ENCODE data around the gene PREX1.

DNA sequence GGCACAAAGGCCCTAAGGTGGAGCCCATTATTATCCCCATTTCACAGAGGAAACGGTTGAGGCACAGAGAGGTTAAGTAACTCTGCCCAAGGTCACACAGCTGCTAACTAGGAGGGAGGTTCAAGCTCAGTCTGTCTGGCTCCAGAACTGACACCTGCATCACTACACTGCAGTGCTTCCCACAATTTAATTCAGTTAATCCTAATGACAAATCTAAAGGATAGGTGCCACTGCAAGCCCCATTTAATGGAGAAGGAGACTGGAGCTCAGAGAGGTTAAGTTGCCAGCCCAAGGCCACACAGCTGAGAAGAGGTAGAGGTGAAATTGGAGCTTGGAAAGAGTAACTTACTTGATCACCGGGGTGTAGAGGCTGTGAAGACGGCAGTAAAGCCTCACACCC is 148.8 kb downstream of the PREX1 start:
- TF ChIP-seq, protein P1, sequence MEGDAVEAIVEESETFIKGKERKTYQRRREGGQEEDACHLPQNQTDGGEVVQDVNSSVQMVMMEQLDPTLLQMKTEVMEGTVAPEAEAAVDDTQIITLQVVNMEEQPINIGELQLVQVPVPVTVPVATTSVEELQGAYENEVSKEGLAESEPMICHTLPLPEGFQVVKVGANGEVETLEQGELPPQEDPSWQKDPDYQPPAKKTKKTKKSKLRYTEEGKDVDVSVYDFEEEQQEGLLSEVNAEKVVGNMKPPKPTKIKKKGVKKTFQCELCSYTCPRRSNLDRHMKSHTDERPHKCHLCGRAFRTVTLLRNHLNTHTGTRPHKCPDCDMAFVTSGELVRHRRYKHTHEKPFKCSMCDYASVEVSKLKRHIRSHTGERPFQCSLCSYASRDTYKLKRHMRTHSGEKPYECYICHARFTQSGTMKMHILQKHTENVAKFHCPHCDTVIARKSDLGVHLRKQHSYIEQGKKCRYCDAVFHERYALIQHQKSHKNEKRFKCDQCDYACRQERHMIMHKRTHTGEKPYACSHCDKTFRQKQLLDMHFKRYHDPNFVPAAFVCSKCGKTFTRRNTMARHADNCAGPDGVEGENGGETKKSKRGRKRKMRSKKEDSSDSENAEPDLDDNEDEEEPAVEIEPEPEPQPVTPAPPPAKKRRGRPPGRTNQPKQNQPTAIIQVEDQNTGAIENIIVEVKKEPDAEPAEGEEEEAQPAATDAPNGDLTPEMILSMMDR (IDR thresholded peaks at IDR 0.05) = no peak
- TF ChIP-seq POLR2AphosphoS5 (IDR thresholded peaks at IDR 0.05; ENCODE audit: low read depth, low read length) (no peak), SIN3A (IDR thresholded peaks at IDR 0.05; ENCODE audit: borderline replicate concordance, insufficient read depth, low read depth, low read length) (no peak), TCF7L2 (IDR thresholded peaks at IDR 0.05; ENCODE audit: low read depth, low read length) (no peak)
- TF ChIP-seq, protein P2, sequence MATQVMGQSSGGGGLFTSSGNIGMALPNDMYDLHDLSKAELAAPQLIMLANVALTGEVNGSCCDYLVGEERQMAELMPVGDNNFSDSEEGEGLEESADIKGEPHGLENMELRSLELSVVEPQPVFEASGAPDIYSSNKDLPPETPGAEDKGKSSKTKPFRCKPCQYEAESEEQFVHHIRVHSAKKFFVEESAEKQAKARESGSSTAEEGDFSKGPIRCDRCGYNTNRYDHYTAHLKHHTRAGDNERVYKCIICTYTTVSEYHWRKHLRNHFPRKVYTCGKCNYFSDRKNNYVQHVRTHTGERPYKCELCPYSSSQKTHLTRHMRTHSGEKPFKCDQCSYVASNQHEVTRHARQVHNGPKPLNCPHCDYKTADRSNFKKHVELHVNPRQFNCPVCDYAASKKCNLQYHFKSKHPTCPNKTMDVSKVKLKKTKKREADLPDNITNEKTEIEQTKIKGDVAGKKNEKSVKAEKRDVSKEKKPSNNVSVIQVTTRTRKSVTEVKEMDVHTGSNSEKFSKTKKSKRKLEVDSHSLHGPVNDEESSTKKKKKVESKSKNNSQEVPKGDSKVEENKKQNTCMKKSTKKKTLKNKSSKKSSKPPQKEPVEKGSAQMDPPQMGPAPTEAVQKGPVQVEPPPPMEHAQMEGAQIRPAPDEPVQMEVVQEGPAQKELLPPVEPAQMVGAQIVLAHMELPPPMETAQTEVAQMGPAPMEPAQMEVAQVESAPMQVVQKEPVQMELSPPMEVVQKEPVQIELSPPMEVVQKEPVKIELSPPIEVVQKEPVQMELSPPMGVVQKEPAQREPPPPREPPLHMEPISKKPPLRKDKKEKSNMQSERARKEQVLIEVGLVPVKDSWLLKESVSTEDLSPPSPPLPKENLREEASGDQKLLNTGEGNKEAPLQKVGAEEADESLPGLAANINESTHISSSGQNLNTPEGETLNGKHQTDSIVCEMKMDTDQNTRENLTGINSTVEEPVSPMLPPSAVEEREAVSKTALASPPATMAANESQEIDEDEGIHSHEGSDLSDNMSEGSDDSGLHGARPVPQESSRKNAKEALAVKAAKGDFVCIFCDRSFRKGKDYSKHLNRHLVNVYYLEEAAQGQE (IDR thresholded peaks at IDR 0.05; ENCODE audit: insufficient read depth in 1 of 2, low read depth in 2 of 2, low read length in 1 of 2) = no peak

Data from Panc1 (cell line).